PC-9 (cell line): ENCODE measurements around the gene PTPRG. TPM values are rescaled to one million over a fixed set of nuclear protein-coding genes. Genes with fewer than 3 reads are reported as not detected.

Experiments used
- BruUV-seq: library from RNA; stranded (reverse); fragments of 400-500 nt; replicated peaks from 2 replicates; lab custom pipeline; 2021; lab: Mats Ljungman, UMichigan
- CTCF ChIA-PET: fragments of 300-600 bp; sonication (Branson Sonifier 250); formaldehyde crosslinking; loops from one replicate; lab custom pipeline; 2022; ENCODE audit warnings: antibody characterized with exemption; lab: Charles Lee
- POLR2A ChIA-PET: fragments of 300-600 bp; sonication (Branson Sonifier 250); formaldehyde crosslinking; loops from one replicate; lab custom pipeline; 2022; ENCODE audit warnings: antibody characterized with exemption; ENCODE audit not compliant: unreplicated experiment; lab: Charles Lee
- DNase-seq, 2 experiments: peaks; one replicate each; pipeline versions ENCODE4 v3.0.0 to v3.0.0-alpha.2; 2015 to 2022; ENCODE audit warnings: mixed read lengths in 1 of 2
- H2AFZ ChIP-seq: fragments of 200-600 bp; sonication (generic); 2 replicates; pipeline ENCODE4 v1.8.1; 2017; ENCODE audit warnings: antibody characterized with exemption
- H3F3A ChIP-seq: fragments of 200-600 bp; sonication (generic); 2 replicates; pipeline ENCODE4 v1.8.1; 2017; ENCODE audit warnings: antibody characterized with exemption, mild to moderate bottlenecking, low read depth; ENCODE audit not compliant: insufficient read depth
- H3K27ac ChIP-seq: fragments of 200-600 bp; sonication (generic); 2 replicates; pipeline ENCODE4 v1.6.1; 2016; ENCODE audit warnings: mixed run types
- H3K27me3 ChIP-seq: fragments of 200-600 bp; sonication (generic); 2 replicates; pipeline ENCODE4 v1.6.1; 2016; ENCODE audit warnings: low read depth, mixed run types; ENCODE audit not compliant: insufficient read depth
- H3K36me3 ChIP-seq: fragments of 200-600 bp; sonication (generic); 2 replicates; pipeline ENCODE4 v1.6.1; 2016; ENCODE audit warnings: low read depth, mixed run types
- H3K4me1 ChIP-seq: fragments of 200-600 bp; sonication (generic); replicated peaks from 2 replicates; pipeline ENCODE4 v1.6.1; 2016; ENCODE audit warnings: mixed run types; ENCODE audit not compliant: insufficient read depth
- H3K4me2 ChIP-seq: fragments of 200-600 bp; sonication (generic); 2 replicates; pipeline ENCODE4 v1.6.1; 2017; ENCODE audit warnings: mixed run types
- H3K4me3 ChIP-seq: fragments of 200-600 bp; sonication (generic); 2 replicates; pipeline ENCODE4 v1.6.1; 2016; ENCODE audit warnings: mixed run types
- H3K79me2 ChIP-seq: fragments of 200-600 bp; sonication (generic); 2 replicates; pipeline ENCODE4 v1.6.1; 2017; ENCODE audit warnings: low read depth, mixed run types
- H3K9me2 ChIP-seq: fragments of 200-600 bp; sonication (generic); 2 replicates; pipeline ENCODE4 v1.8.1; 2017; ENCODE audit warnings: mild to moderate bottlenecking; ENCODE audit not compliant: insufficient read depth
- H3K9me3 ChIP-seq: fragments of 200-600 bp; sonication (generic); 2 replicates; pipeline ENCODE4 v1.8.1; 2016; ENCODE audit warnings: low read depth; ENCODE audit not compliant: insufficient read depth
- H4K20me1 ChIP-seq: fragments of 200-600 bp; sonication (generic); 2 replicates; pipeline ENCODE4 v1.8.1; 2017; ENCODE audit not compliant: insufficient read depth
- EZH2 ChIP-seq: fragments of 200-600 bp; sonication (generic); IDR thresholded peaks from 2 replicates; pipeline ENCODE4 v1.8.0; 2017; ENCODE audit warnings: antibody characterized with exemption, low read depth
- intact Hi-C: fragments of 100-400 bp; cut with micrococcal nuclease; formaldehyde crosslinking; loops from one replicate; pipeline ENCODE4 v1.10.0; 2022; ENCODE audit not compliant: unreplicated experiment
- total RNA-seq: library from RNA; stranded (reverse); gene quantifications from 2 replicates; pipeline ENCODE4 v1.2.3, GENCODE V29; 2021
- TF ChIP-seq, protein P1 (sequence below): fragments of 200-600 bp; sonication (generic); conservative IDR thresholded peaks from 2 replicates; pipeline ENCODE4 v1.6.1; 2017; ENCODE audit warnings: mixed run types, antibody characterized with exemption, mild to moderate bottlenecking, moderate library complexity

The PTPRG gene
- total RNA-seq, 1 experiment from 2014 or later, result 32.9 TPM

DNA sequence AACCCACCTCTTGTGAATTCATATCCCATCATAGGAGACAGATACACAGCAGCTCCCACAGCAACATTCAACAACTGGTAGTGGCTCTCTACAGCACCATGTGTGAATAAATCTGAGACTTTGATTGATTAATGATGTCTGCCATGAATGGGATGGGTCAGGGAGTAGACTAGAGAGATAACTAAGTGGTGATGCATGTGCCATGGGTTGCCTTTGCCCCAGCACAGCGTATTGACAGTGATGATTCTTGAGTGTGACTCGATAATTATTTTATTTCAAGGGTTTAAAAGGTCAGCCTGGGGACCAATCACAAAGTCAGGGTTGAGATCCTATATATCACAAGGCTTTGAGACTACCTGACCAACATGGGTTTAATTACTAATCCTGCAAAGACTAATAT is 295.9 kb downstream of the PTPRG start:
- intact Hi-C loops, result loop anchor here (5.0 kb wide), 2 partner anchors 100 to 330 kb away; no protein-coding TSS in a partner anchor
- no peaks in the 10 kb centered on the region for H3K36me3 ChIP-seq
- no peaks in the 10 kb centered on the region for H3K79me2 ChIP-seq
- H2AFZ ChIP-seq, result no peak overlapping the region
- no peaks in the 10 kb centered on the region for H3K9me2 ChIP-seq
- CTCF ChIA-PET, result interaction anchor here (0.6 kb wide), 1 partner anchor 18 kb away, joined by 4 read pairs; no protein-coding TSS in a partner anchor
- DNase-seq, result no peak
- no TSS peak for BruUV-seq
- H3K27me3 ChIP-seq, result no peaks in the 10 kb centered on the region
- POLR2A ChIA-PET, result no interaction called here
- TF ChIP-seq, protein P1, sequence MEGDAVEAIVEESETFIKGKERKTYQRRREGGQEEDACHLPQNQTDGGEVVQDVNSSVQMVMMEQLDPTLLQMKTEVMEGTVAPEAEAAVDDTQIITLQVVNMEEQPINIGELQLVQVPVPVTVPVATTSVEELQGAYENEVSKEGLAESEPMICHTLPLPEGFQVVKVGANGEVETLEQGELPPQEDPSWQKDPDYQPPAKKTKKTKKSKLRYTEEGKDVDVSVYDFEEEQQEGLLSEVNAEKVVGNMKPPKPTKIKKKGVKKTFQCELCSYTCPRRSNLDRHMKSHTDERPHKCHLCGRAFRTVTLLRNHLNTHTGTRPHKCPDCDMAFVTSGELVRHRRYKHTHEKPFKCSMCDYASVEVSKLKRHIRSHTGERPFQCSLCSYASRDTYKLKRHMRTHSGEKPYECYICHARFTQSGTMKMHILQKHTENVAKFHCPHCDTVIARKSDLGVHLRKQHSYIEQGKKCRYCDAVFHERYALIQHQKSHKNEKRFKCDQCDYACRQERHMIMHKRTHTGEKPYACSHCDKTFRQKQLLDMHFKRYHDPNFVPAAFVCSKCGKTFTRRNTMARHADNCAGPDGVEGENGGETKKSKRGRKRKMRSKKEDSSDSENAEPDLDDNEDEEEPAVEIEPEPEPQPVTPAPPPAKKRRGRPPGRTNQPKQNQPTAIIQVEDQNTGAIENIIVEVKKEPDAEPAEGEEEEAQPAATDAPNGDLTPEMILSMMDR, result no peak
- TF ChIP-seq EZH2, result no peak
- no peak overlapping the region for H3K4me3 ChIP-seq
- no peak overlapping the region for H3K27ac ChIP-seq
- no peaks in the 10 kb centered on the region for H3F3A ChIP-seq
- no peaks in the 10 kb centered on the region for H3K4me1 ChIP-seq
- no peaks in the 10 kb centered on the region for H4K20me1 ChIP-seq
- H3K4me2 ChIP-seq, result no peak overlapping the region
- H3K9me3 ChIP-seq, result no peaks in the 10 kb centered on the region

DNA sequence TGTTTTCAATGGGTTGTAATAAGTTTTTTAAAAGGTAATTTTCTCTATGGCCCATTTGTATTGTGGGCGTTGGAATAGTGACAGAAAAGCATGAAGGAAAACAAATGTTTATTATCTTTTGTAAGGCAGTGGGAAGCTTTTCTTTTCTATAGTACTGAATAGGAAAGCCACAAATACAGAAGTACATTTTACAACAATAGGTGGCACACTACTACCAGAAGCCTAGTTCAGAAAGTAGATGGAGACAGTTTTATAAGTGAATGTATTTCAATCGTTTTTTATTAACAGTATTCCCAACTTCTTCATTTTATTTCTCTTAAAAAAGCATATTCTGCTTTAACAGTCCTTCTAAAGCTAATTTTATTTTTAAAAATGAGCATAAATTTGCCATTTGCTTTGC is 296.7 kb downstream of the PTPRG start:
- no peak overlapping the region for H2AFZ ChIP-seq
- H4K20me1 ChIP-seq, result no peaks in the 10 kb centered on the region
- no peaks in the 10 kb centered on the region for H3K27me3 ChIP-seq
- no peaks in the 10 kb centered on the region for H3K9me2 ChIP-seq
- no peak overlapping the region for H3K4me2 ChIP-seq
- no peak for TF ChIP-seq EZH2
- TF ChIP-seq, protein P1, result peak; percentile 49
- no peaks in the 10 kb centered on the region for H3K9me3 ChIP-seq
- H3K4me1 ChIP-seq, result 0 out of 2 replicates have a peak, but pooled peaks cover under 1% of the 10 kb centered on the region
- ChIA-PET POLR2A (no interaction called here), CTCF (interaction anchor here (0.6 to 0.8 kb wide), 2 partner anchors 19 to 294 kb away, joined by 4 read pairs; no protein-coding TSS in a partner anchor)
- H3K4me3 ChIP-seq, result no peak overlapping the region
- no peak overlapping the region for H3K27ac ChIP-seq
- intact Hi-C loops, result loop anchor here (2.0 to 5.0 kb wide), 3 partner anchors 99 to 329 kb away; no protein-coding TSS in a partner anchor
- no TSS peak for BruUV-seq
- no peaks in the 10 kb centered on the region for H3F3A ChIP-seq
- H3K79me2 ChIP-seq, result no peaks in the 10 kb centered on the region
- no peak for DNase-seq
- no peaks in the 10 kb centered on the region for H3K36me3 ChIP-seq

DNA sequence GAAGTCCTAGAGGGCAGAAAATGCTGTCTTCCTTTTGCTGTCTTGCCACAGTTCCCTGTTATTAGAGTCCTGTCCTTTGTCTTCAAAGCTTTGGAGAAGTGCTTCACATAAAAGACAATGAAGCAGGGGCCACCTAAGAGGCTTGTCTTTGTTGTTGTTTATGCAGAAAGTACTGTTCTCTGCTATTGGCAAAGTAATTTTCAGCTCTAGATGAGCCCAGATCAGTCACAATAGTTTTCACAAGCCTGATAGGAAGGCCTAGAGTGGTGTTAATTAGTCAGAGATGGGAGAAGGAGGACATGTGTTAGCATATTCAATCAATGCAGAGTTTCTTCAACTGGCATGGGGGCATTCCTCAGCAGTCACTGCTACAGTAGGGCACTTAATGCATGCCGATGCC is 300.0 kb downstream of the PTPRG start:
- TF ChIP-seq, protein P1, result no peak
- no peak for TF ChIP-seq EZH2
- Histone ChIP-seq H3K9me3 (no peaks in the 10 kb centered on the region; the same call in 1 of the 2 replicates), H3K9me2 (no peaks in the 10 kb centered on the region), H3K36me3 (no peaks in the 10 kb centered on the region), H3K4me3 (no peak overlapping the region), H3K27ac (no peak overlapping the region), H3F3A (no peaks in the 10 kb centered on the region), H3K4me2 (no peak overlapping the region), H3K27me3 (no peaks in the 10 kb centered on the region), H3K79me2 (no peaks in the 10 kb centered on the region), H2AFZ (no peak overlapping the region), H3K4me1 (0 out of 2 replicates have a peak, but pooled peaks cover 8% of the 10 kb centered on the region), H4K20me1 (no peaks in the 10 kb centered on the region)
- POLR2A ChIA-PET, result no interaction called here
- BruUV-seq, result no TSS peak
- CTCF ChIA-PET, result no interaction called here
- DNase-seq, result no peak
- intact Hi-C loops, result no loop called here
